PC-9 (cell line): Measurements from ENCODE around the gene HTATIP2. TPM values are rescaled to one million over a fixed set of nuclear protein-coding genes. Genes with fewer than 3 reads are reported as not detected.

ENCODE experiments used
- BruUV-seq: library from RNA; stranded (reverse); fragments of 400-500 nt; replicated peaks from 2 replicates; lab custom pipeline; 2021; lab: Mats Ljungman, UMichigan
- CTCF ChIA-PET: fragments of 300-600 bp; sonication (Branson Sonifier 250); formaldehyde crosslinking; loops from one replicate; lab custom pipeline; 2022; ENCODE audit warnings: antibody characterized with exemption; lab: Charles Lee
- POLR2A ChIA-PET: fragments of 300-600 bp; sonication (Branson Sonifier 250); formaldehyde crosslinking; loops from one replicate; lab custom pipeline; 2022; ENCODE audit warnings: antibody characterized with exemption; ENCODE audit not compliant: unreplicated experiment; lab: Charles Lee
- DNase-seq, 2 experiments: peaks; one replicate each; pipeline versions ENCODE4 v3.0.0 to v3.0.0-alpha.2; 2015 to 2022; ENCODE audit warnings: mixed read lengths in 1 of 2
- H2AFZ ChIP-seq: fragments of 200-600 bp; sonication (generic); 2 replicates; pipeline ENCODE4 v1.8.1; 2017; ENCODE audit warnings: antibody characterized with exemption
- H3F3A ChIP-seq: fragments of 200-600 bp; sonication (generic); 2 replicates; pipeline ENCODE4 v1.8.1; 2017; ENCODE audit warnings: antibody characterized with exemption, mild to moderate bottlenecking, low read depth; ENCODE audit not compliant: insufficient read depth
- H3K27ac ChIP-seq: fragments of 200-600 bp; sonication (generic); 2 replicates; pipeline ENCODE4 v1.6.1; 2016; ENCODE audit warnings: mixed run types
- H3K27me3 ChIP-seq: fragments of 200-600 bp; sonication (generic); 2 replicates; pipeline ENCODE4 v1.6.1; 2016; ENCODE audit warnings: low read depth, mixed run types; ENCODE audit not compliant: insufficient read depth
- H3K36me3 ChIP-seq: fragments of 200-600 bp; sonication (generic); 2 replicates; pipeline ENCODE4 v1.6.1; 2016; ENCODE audit warnings: low read depth, mixed run types
- H3K4me1 ChIP-seq: fragments of 200-600 bp; sonication (generic); replicated peaks from 2 replicates; pipeline ENCODE4 v1.6.1; 2016; ENCODE audit warnings: mixed run types; ENCODE audit not compliant: insufficient read depth
- H3K4me2 ChIP-seq: fragments of 200-600 bp; sonication (generic); 2 replicates; pipeline ENCODE4 v1.6.1; 2017; ENCODE audit warnings: mixed run types
- H3K4me3 ChIP-seq: fragments of 200-600 bp; sonication (generic); 2 replicates; pipeline ENCODE4 v1.6.1; 2016; ENCODE audit warnings: mixed run types
- H3K79me2 ChIP-seq: fragments of 200-600 bp; sonication (generic); 2 replicates; pipeline ENCODE4 v1.6.1; 2017; ENCODE audit warnings: low read depth, mixed run types
- H3K9me2 ChIP-seq: fragments of 200-600 bp; sonication (generic); 2 replicates; pipeline ENCODE4 v1.8.1; 2017; ENCODE audit warnings: mild to moderate bottlenecking; ENCODE audit not compliant: insufficient read depth
- H3K9me3 ChIP-seq: fragments of 200-600 bp; sonication (generic); 2 replicates; pipeline ENCODE4 v1.8.1; 2016; ENCODE audit warnings: low read depth; ENCODE audit not compliant: insufficient read depth
- H4K20me1 ChIP-seq: fragments of 200-600 bp; sonication (generic); 2 replicates; pipeline ENCODE4 v1.8.1; 2017; ENCODE audit not compliant: insufficient read depth
- CTCF ChIP-seq: fragments of 200-600 bp; sonication (generic); conservative IDR thresholded peaks from 2 replicates; pipeline ENCODE4 v1.6.1; 2017; ENCODE audit warnings: mixed run types, antibody characterized with exemption, mild to moderate bottlenecking, moderate library complexity
- EZH2 ChIP-seq: fragments of 200-600 bp; sonication (generic); IDR thresholded peaks from 2 replicates; pipeline ENCODE4 v1.8.0; 2017; ENCODE audit warnings: antibody characterized with exemption, low read depth
- intact Hi-C: fragments of 100-400 bp; cut with micrococcal nuclease; formaldehyde crosslinking; loops from one replicate; pipeline ENCODE4 v1.10.0; 2022; ENCODE audit not compliant: unreplicated experiment
- total RNA-seq: library from RNA; stranded (reverse); gene quantifications from 2 replicates; pipeline ENCODE4 v1.2.3, GENCODE V29; 2021

Gene HTATIP2
- total RNA-seq, 1 experiment from 2014 or later: 180 TPM

GRCh38 chr11:20388096-20389055 is 24.9 kb downstream of the HTATIP2 start:
- Histone ChIP-seq H3F3A (peaks cover 9% of the 10 kb centered on the region; the same call in 1 of the 2 replicates), H3K9me3 (no peaks in the 10 kb centered on the region), H3K79me2 (peaks cover 33% of the 10 kb centered on the region), H3K4me2 (peak overlapping the region; percentile 93), H3K4me1 (peaks cover 14% of the 10 kb centered on the region; the same call in 1 of the 2 replicates), H2AFZ (peak overlapping the region; percentile 90), H3K36me3 (peaks cover 9% of the 10 kb centered on the region; the same call in 1 of the 2 replicates), H3K9me2 (no peaks in the 10 kb centered on the region), H3K27me3 (no peaks in the 10 kb centered on the region), H3K4me3 (peak overlapping the region; percentile 83), H3K27ac (peak overlapping the region; percentile 82), H4K20me1 (peaks cover 4% of the 10 kb centered on the region; the same call in 1 of the 2 replicates)
- peak in 1 of 2 experiments; percentile 38 for DNase-seq
- intact Hi-C loops: no loop called here
- TF ChIP-seq CTCF (no peak), EZH2 (no peak)
- ChIA-PET POLR2A (interaction anchor here (0.6 kb wide), 1 partner anchor 318 kb away, joined by 4 read pairs; no protein-coding TSS in a partner anchor), CTCF (no interaction called here)
- TSS peak; percentile 34 for BruUV-seq

- ChIA-PET POLR2A (interaction anchor here (0.8 kb wide), 1 partner anchor 1490 kb away, joined by 9 read pairs; no protein-coding TSS in a partner anchor), CTCF (interaction anchor here (0.7 kb wide), 1 partner anchor 497 kb away, joined by 3 read pairs; no protein-coding TSS in a partner anchor)
- Histone ChIP-seq H3K79me2 (0 out of 2 replicates have a peak, but pooled peaks cover 4% of the 10 kb centered on the region), H3K9me3 (no peaks in the 10 kb centered on the region), H3K27me3 (no peaks in the 10 kb centered on the region), H3K4me2 (no peak overlapping the region), H3K9me2 (no peaks in the 10 kb centered on the region), H3F3A (no peaks in the 10 kb centered on the region), H2AFZ (no peak overlapping the region), H3K4me1 (no peaks in the 10 kb centered on the region), H3K4me3 (no peak overlapping the region), H3K27ac (no peak overlapping the region), H4K20me1 (peaks cover 3% of the 10 kb centered on the region; the same call in 1 of the 2 replicates), H3K36me3 (peaks cover 22% of the 10 kb centered on the region)
- intact Hi-C loops: loop anchor here (1.0 kb wide), 1 partner anchor 213 kb away; no protein-coding TSS in a partner anchor
- no peak for TF ChIP-seq EZH2
- TF ChIP-seq CTCF: peak; percentile 60
- BruUV-seq: no TSS peak
- no peak for DNase-seq
Measured at GRCh38 chr11:20397281-20397680, 33.8 kb downstream of the HTATIP2 start.

DNA sequence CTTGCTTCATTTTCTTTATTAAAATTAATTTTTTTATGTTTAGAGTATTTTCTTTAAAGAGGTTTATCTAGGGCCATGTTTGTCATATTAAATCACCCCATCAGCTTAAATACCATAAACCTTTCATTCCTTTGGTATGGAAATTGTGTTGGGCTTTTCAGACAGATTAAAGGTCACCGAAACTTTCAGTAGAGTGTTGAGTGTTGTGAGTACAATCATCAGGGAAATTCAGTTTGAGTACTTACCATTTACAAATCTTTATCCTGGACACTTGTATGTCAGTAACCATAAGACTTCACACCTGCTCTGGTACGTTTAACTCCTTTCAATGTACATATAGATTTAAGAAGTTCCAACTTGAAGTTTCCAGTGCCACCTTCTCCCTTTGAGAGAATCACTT is 36.0 kb downstream of the HTATIP2 start:
- H3F3A ChIP-seq: no peaks in the 10 kb centered on the region
- 0 out of 2 replicates have a peak, but pooled peaks cover 4% of the 10 kb centered on the region for H3K79me2 ChIP-seq
- intact Hi-C loops: no loop called here
- no peak overlapping the region for H3K27ac ChIP-seq
- no peak overlapping the region for H3K4me2 ChIP-seq
- CTCF ChIA-PET: no interaction called here
- no TSS peak for BruUV-seq
- no peak for DNase-seq
- POLR2A ChIA-PET: no interaction called here
- H3K9me3 ChIP-seq: no peaks in the 10 kb centered on the region
- no peaks in the 10 kb centered on the region for H3K27me3 ChIP-seq
- H4K20me1 ChIP-seq: peaks cover 3% of the 10 kb centered on the region; the same call in 1 of the 2 replicates
- H3K4me3 ChIP-seq: no peak overlapping the region
- H3K4me1 ChIP-seq: no peaks in the 10 kb centered on the region
- no peaks in the 10 kb centered on the region for H3K9me2 ChIP-seq
- no peak overlapping the region for H2AFZ ChIP-seq
- peaks cover 11% of the 10 kb centered on the region for H3K36me3 ChIP-seq
- TF ChIP-seq EZH2 (no peak), CTCF (no peak)
